HEK293T (cell line): Measurements from ENCODE around the gene L3MBTL4.

Experiments used
- CTCF ChIA-PET: fragments of 350-600 bp; formaldehyde crosslinking; extraction: SDS; loops from one replicate; lab custom pipeline; 2021; ENCODE audit warnings: antibody characterized with exemption, inconsistent platforms; lab: Yijun Ruan, JAX
- POLR2A ChIA-PET: fragments of 350-600 bp; formaldehyde crosslinking; extraction: SDS; loops from one replicate; lab custom pipeline; 2020; ENCODE audit warnings: antibody characterized with exemption, inconsistent platforms; lab: Yijun Ruan, JAX
- DNase-seq: peaks from one replicate; pipeline ENCODE4 v3.0.0; 2012; ENCODE audit warnings: mixed read lengths; ENCODE audit errors: extremely low spot score
- ARNT ChIP-seq: fragments of 450-650 bp; IDR thresholded peaks from 2 replicates; pipeline ENCODE4 v1.6.1; 2017; ENCODE audit warnings: mild to moderate bottlenecking
- BHLHE40 ChIP-seq: fragments of 450-650 bp; IDR thresholded peaks from 2 replicates; pipeline ENCODE4 v1.6.1; 2016; ENCODE audit warnings: mild to moderate bottlenecking, moderate library complexity, borderline replicate concordance
- CTBP1 ChIP-seq: fragments of 450-650 bp; IDR thresholded peaks from 2 replicates; pipeline ENCODE4 v1.6.1; 2016; ENCODE audit warnings: borderline replicate concordance
- ELF4 ChIP-seq: fragments of 450-650 bp; IDR thresholded peaks from 2 replicates; pipeline ENCODE4 v1.6.1; 2017; ENCODE audit warnings: antibody characterized with exemption
- FOXA1 ChIP-seq: fragments of 450-650 bp; IDR thresholded peaks from 2 replicates; pipeline ENCODE4 v1.6.1; 2016; ENCODE audit warnings: mild to moderate bottlenecking
- FOXK2 ChIP-seq: fragments of 450-650 bp; IDR thresholded peaks from 2 replicates; pipeline ENCODE4 v1.6.1; 2016; ENCODE audit warnings: mild to moderate bottlenecking
- FOXM1 ChIP-seq: fragments of 450-650 bp; IDR thresholded peaks from 2 replicates; pipeline ENCODE4 v1.6.1; 2017; ENCODE audit warnings: mild to moderate bottlenecking, borderline replicate concordance
- HDGF ChIP-seq: fragments of 450-650 bp; IDR thresholded peaks from 2 replicates; pipeline ENCODE4 v1.6.1; 2017; ENCODE audit warnings: antibody characterized with exemption, borderline replicate concordance
- L3MBTL2 ChIP-seq: fragments of 450-650 bp; conservative IDR thresholded peaks from 2 replicates; pipeline ENCODE4 v1.6.1; 2016; ENCODE audit warnings: mild to moderate bottlenecking
- LEF1 ChIP-seq: fragments of 450-650 bp; IDR thresholded peaks from 2 replicates; pipeline ENCODE4 v1.6.1; 2017; ENCODE audit warnings: mild to moderate bottlenecking, borderline replicate concordance
- NFRKB ChIP-seq: fragments of 450-650 bp; IDR thresholded peaks from 2 replicates; pipeline ENCODE4 v1.6.1; 2016; ENCODE audit warnings: mild to moderate bottlenecking, moderate library complexity
- SP1 ChIP-seq: fragments of 450-650 bp; IDR thresholded peaks from 2 replicates; pipeline ENCODE4 v1.6.1; 2017
- SUZ12 ChIP-seq: fragments of 450-650 bp; IDR thresholded peaks from 2 replicates; pipeline ENCODE4 v1.6.1; 2016; ENCODE audit warnings: mild to moderate bottlenecking
- TARDBP ChIP-seq: fragments of 450-650 bp; IDR thresholded peaks from 2 replicates; pipeline ENCODE4 v1.6.1; 2016
- ZNF384 ChIP-seq: fragments of 450-650 bp; IDR thresholded peaks from 2 replicates; pipeline ENCODE4 v1.6.1; 2016
- TF ChIP-seq, protein P1 (sequence below): fragments of 450-650 bp; IDR thresholded peaks from 2 replicates; pipeline ENCODE4 v1.6.1; 2016

Gene L3MBTL4

DNA sequence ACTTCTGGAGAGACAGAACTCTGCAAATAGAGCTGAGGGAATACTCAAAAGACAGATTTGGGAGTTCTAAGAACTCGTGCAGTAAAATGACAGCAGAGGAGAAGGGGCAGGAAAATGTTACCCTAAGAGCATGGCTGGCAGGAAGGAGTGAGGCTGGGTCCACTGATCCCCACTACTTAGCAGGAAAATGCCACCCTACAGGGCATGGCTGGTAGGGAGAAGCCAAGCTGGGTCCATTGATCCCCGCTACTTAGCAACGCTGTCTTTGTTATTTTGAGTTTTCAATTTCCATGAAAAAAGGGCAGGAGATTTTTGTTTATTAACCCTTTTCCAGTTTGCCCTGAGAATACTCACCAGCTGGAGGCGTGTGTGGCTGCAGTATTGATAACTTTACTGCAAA, 419.1 kb downstream of the L3MBTL4 start:
- no peak for DNase-seq
- ChIA-PET POLR2A (no interaction called here), CTCF (no interaction called here)
- no peak for TF ChIP-seq CTBP1
- TF ChIP-seq, protein P1, sequence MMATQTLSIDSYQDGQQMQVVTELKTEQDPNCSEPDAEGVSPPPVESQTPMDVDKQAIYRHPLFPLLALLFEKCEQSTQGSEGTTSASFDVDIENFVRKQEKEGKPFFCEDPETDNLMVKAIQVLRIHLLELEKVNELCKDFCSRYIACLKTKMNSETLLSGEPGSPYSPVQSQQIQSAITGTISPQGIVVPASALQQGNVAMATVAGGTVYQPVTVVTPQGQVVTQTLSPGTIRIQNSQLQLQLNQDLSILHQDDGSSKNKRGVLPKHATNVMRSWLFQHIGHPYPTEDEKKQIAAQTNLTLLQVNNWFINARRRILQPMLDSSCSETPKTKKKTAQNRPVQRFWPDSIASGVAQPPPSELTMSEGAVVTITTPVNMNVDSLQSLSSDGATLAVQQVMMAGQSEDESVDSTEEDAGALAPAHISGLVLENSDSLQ: no peak
- no peak for TF ChIP-seq ELF4
- TF ChIP-seq HDGF: no peak
- no peak for TF ChIP-seq FOXK2

DNA sequence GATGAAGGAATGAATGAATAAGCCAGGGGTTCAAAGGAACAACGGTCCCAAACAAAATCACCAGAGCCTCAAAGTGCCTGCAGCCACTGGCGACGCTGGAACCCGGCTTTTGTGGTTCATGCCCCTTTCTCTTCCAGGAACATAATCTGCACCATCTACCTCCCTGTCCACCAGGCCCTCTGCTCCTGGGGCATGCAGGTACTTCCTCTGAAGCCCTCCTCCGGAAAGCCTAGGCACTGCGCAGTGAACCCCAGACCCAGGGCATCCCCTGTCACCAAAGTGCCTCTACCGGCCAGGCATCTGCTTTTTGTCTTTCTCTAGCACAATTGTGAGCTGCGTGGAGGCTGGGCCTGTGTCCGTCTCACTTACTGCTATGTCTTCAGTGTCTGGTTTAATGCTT, 420.8 kb downstream of the L3MBTL4 start:
- no peak for DNase-seq
- POLR2A ChIA-PET: no interaction called here
- TF ChIP-seq FOXA1: no peak
- TF ChIP-seq L3MBTL2: no peak
- TF ChIP-seq ELF4: no peak
- no peak for TF ChIP-seq ARNT
- no peak for TF ChIP-seq SP1
- TF ChIP-seq NFRKB: no peak
- no peak for TF ChIP-seq FOXK2
- TF ChIP-seq, protein P1: no peak
- TF ChIP-seq TARDBP: no peak
- no peak for TF ChIP-seq FOXM1
- TF ChIP-seq HDGF: no peak
- TF ChIP-seq BHLHE40: no peak
- no peak for TF ChIP-seq CTBP1
- no peak for TF ChIP-seq SUZ12
- no peak for TF ChIP-seq LEF1
- TF ChIP-seq ZNF384: no peak
- CTCF ChIA-PET: no interaction called here

DNA sequence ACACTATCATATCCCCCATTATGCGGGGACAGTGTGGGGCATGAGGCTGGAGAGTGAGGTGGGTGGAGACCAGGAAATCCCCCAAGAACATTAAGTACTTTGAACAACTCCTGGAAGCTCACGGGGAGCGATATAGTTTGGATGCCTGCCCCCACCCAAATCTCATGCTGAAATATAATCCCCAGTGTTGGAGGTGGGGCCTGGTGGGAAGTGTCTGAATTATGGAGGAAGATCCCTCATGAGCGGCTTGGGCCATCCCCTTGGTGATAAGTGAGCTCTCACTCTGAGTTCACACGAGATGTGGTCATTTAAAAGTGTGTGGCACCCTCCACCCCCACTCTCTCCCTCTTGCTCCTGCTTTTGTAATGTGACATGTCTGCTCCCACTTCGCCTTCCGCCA, 422.3 kb downstream of the L3MBTL4 start:
- CTCF ChIA-PET: no interaction called here
- TF ChIP-seq BHLHE40 (no peak), L3MBTL2 (no peak), ZNF384 (no peak), FOXM1 (no peak), TARDBP (no peak), CTBP1 (no peak), LEF1 (no peak), ELF4 (no peak), FOXK2 (no peak), HDGF (no peak), FOXA1 (no peak), SUZ12 (no peak), SP1 (no peak), NFRKB (no peak), ARNT (no peak)
- TF ChIP-seq, protein P1: no peak
- POLR2A ChIA-PET: no interaction called here
- DNase-seq: no peak

DNA sequence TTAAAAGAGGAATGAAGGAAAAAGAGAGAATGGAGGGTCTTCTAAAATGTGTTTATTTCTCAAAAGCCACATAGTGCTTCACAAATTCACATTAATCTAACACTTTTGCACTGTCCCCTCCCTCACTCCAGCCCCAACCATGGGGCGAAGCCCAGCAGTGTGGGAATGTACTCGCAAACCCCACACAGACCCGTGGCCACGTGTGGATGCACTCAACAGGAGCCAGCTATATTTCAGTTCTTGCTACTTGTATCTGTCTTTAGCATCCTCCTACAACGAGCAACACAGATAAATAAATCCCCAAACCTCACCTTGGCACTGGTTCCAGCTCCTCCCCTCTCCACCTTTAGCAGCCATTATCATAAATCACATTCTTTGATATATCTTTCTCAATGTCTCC, 427.5 kb downstream of the L3MBTL4 start:
- DNase-seq: no peak
- TF ChIP-seq ZNF384 (no peak), FOXK2 (no peak), FOXA1 (no peak), SUZ12 (no peak), FOXM1 (no peak)
- CTCF ChIA-PET: no interaction called here
- POLR2A ChIA-PET: no interaction called here

DNA sequence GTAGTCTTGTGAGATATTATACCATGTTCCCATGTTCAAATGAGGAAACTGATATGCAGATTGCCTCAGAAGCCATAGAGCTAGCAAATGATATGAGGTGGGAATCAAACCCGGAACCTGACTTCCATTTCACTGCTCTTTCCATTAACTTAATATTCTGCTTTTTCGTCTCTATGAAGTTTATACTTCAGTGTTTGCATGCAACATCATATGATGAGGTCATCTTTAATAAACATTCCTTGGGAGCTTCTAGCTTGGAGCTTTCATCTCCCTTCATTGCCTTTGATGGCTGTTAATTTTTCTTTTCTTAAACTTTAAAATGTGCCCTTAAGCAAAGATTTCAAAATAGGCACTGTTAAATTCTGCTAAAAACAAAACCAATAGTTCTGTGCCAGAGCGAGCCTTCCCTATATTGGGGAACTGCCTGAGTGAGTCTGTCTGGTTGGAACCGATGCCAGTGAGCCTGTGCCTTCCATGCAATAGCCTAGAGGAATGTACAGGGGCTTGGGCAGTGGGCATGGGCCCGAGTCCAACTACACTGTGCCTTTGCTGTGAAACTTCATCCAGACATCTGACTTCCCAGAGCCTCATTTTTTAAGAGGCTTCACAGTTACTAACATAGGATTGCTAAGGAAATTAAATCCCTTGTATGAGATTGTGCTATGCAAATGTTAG, 428.3 kb downstream of the L3MBTL4 start:
- DNase-seq: no peak
- CTCF ChIA-PET: interaction anchor here (0.7 kb wide), 1 partner anchor 14 kb away, joined by 4 read pairs; no protein-coding TSS in a partner anchor
- TF ChIP-seq FOXA1: no peak
- no peak for TF ChIP-seq FOXM1
- no peak for TF ChIP-seq TARDBP
- TF ChIP-seq LEF1: no peak
- TF ChIP-seq HDGF: no peak
- TF ChIP-seq L3MBTL2: no peak
- TF ChIP-seq FOXK2: no peak
- TF ChIP-seq, protein P1: no peak
- no peak for TF ChIP-seq BHLHE40
- no peak for TF ChIP-seq SP1
- TF ChIP-seq ELF4: no peak
- no peak for TF ChIP-seq SUZ12
- no peak for TF ChIP-seq ZNF384
- no peak for TF ChIP-seq NFRKB
- TF ChIP-seq CTBP1: no peak
- no peak for TF ChIP-seq ARNT
- POLR2A ChIA-PET: no interaction called here
